Left lung (tissue), 10 donors: ENCODE data around the gene LMF1. TPM values are rescaled to one million over a fixed set of nuclear protein-coding genes. Genes with fewer than 3 reads are reported as not detected.
"Not testable (repeated sequence)": the region's sequence is repeated elsewhere in the genome, so short reads cannot be mapped to it uniquely, and the experiment has no call there.

Source experiments
- ATAC-seq: fragments of 200-7000 bp; cut with Tn5 transposase; one replicate; pipeline ENCODE4 v1.9.1; 2020; ENCODE audit warnings: moderate library complexity
- DNase-seq, 4 donors: peaks; one replicate each; pipeline ENCODE4 v3.0.0-alpha.2; 2013 to 2020
- H3K27ac ChIP-seq, 2 donors: fragments of 200-600 bp; sonication (generic) in 1 of 2; one replicate each; pipeline versions ENCODE4 v1.5.0 to v1.8.0; 2020 to 2021
- H3K27me3 ChIP-seq, 2 donors: fragments of 200-600 bp; sonication (generic) in 1 of 2; one replicate each; pipeline versions ENCODE4 v1.5.0 to v1.8.0; 2020 to 2021
- H3K36me3 ChIP-seq, 2 donors: fragments of 200-600 bp; sonication (generic) in 1 of 2; one replicate each; pipeline versions ENCODE4 v1.5.0 to v1.8.0; 2020 to 2021
- H3K4me1 ChIP-seq, 2 donors: fragments of 200-600 bp; one replicate each; pipeline ENCODE4 v1.8.0; 2021
- H3K4me3 ChIP-seq, 2 donors: fragments of 200-600 bp; sonication (generic) in 1 of 2; one replicate each; pipeline versions ENCODE4 v1.5.0 to v1.8.0; 2020 to 2021; ENCODE audit warnings: mild to moderate bottlenecking in 1 of 2
- H3K9me3 ChIP-seq, 2 donors: fragments of 200-600 bp; sonication (generic) in 1 of 2; one replicate each; pipeline versions ENCODE4 v1.5.0 to v1.8.0; 2020 to 2021
- CTCF ChIP-seq, 2 donors: fragments of 200-600 bp; sonication (generic) in 1 of 2; IDR thresholded peaks; one replicate each; pipeline versions ENCODE4 v1.5.0 to v1.8.0; 2021; ENCODE audit warnings: antibody characterized with exemption in 2 of 2
- intact Hi-C, 2 donors: fragments of 100-400 bp; cut with DNase I; formaldehyde crosslinking; loops; one replicate each; pipeline versions ENCODE4 v1.11.2 to v1.14.2; 2022
- polyA plus RNA-seq, 6 donors: library from polyadenylated mRNA; unstranded; fragments of 120-200 nt; gene quantifications; one replicate each; pipeline ENCODE4 v1.2.1, GENCODE V29; 2013; ENCODE audit not compliant: insufficient read length in 6 of 6
- total RNA-seq, 2 donors: library from RNA; stranded (reverse); fragmentation: NEBNext Ultra II Directional; extraction: Animal tissue kit (Norgen Biotek cat#: 25700); gene quantifications; one replicate each; pipeline ENCODE4 v1.2.1, GENCODE V29; 2021
- donor health status: DM: no; HTN: yes; CAD: no.
- donor health status: DM: no; HTN: no; CAD: no.

LMF1 gene
- total and polyA plus RNA-seq, 8 donors = 15.5 to 23.1 (median 20.4) TPM

GRCh38 chr16:820748-821147, 150.0 kb downstream of the LMF1 start:
- H3K4me3 ChIP-seq = no peak overlapping the region
- no peak for DNase-seq
- H3K9me3 ChIP-seq = no peaks in the 10 kb centered on the region
- no peak for TF ChIP-seq CTCF (IDR thresholded peaks at IDR 0.05)
- ATAC-seq = no peak
- H3K27ac ChIP-seq = no peak overlapping the region
- H3K4me1 ChIP-seq = no peaks in the 10 kb centered on the region
- peaks cover 0 to 93% of the 10 kb centered on the region in 2 donors for H3K27me3 ChIP-seq
- H3K36me3 ChIP-seq = no peaks in the 10 kb centered on the region
- intact Hi-C loops = no loop called here

GRCh38 chr16:820044-820408, 150.8 kb downstream of the LMF1 start:
- H3K9me3 ChIP-seq, intact Hi-C loops, H3K4me1 ChIP-seq, H3K27ac ChIP-seq, H3K36me3 ChIP-seq, DNase-seq, H3K4me3 ChIP-seq, ATAC-seq: not testable (repeated sequence)
- H3K27me3 ChIP-seq = peaks cover 0 to 95% of the 10 kb centered on the region in 2 donors

GRCh38 chr16:819336-820043, 151.3 kb downstream of the LMF1 start:
- no peak for DNase-seq
- Histone ChIP-seq H3K4me1 (no peaks in the 10 kb centered on the region), H3K9me3 (no peaks in the 10 kb centered on the region), H3K27ac (no peak overlapping the region), H3K36me3 (no peaks in the 10 kb centered on the region), H3K27me3 (peaks cover 3 to 95% of the 10 kb centered on the region in 2 donors), H3K4me3 (no peak overlapping the region)
- no peak for ATAC-seq
- intact Hi-C loops = loop anchor here in 1 of 2 donors (5.0 kb wide), 1 partner anchor 238 kb away; no protein-coding TSS in a partner anchor
- TF ChIP-seq CTCF (IDR thresholded peaks at IDR 0.05) = no peak

- no peaks in the 10 kb centered on the region for H3K9me3 ChIP-seq
- ATAC-seq (no peak), DNase-seq (no peak)
- H3K4me1 ChIP-seq = peaks cover 3 to 4% of the 10 kb centered on the region in 2 donors
- H3K4me3 ChIP-seq = no peak overlapping the region
- H3K27ac ChIP-seq = no peak overlapping the region
- no peak for TF ChIP-seq CTCF (IDR thresholded peaks at IDR 0.05)
- H3K36me3 ChIP-seq = no peaks in the 10 kb centered on the region
- intact Hi-C loops = loop anchor here in 1 of 2 donors (5.0 kb wide), 1 partner anchor 239 kb away; no protein-coding TSS in a partner anchor
- H3K27me3 ChIP-seq = peaks cover 12 to 95% of the 10 kb centered on the region in 2 donors
Measured at GRCh38 chr16:818592-818991, 152.2 kb downstream of the LMF1 start.

- TF ChIP-seq CTCF (IDR thresholded peaks at IDR 0.05) = no peak
- Histone ChIP-seq H3K27ac (no peak overlapping the region), H3K9me3 (no peaks in the 10 kb centered on the region), H3K4me3 (no peak overlapping the region), H3K4me1 (peaks cover 7 to 8% of the 10 kb centered on the region in 2 donors), H3K36me3 (no peaks in the 10 kb centered on the region), H3K27me3 (peaks cover 16 to 98% of the 10 kb centered on the region in 2 donors)
- intact Hi-C loops = loop anchor here in 1 of 2 donors (5.0 kb wide), 1 partner anchor 239 kb away; no protein-coding TSS in a partner anchor
- DNase-seq = no peak
- ATAC-seq = no peak
Measured at GRCh38 chr16:818132-818531, 152.7 kb downstream of the LMF1 start.
